Stimulated activated CD4-positive, alpha-beta T cell treated with anti-CD3 and anti-CD28 coated beads, TNF-alpha, amount 100 ng/mL, for 48 hours (primary cell): ENCODE measurements around the gene ELOVL5.

ENCODE experiments used
- DNase-seq, 3 donors: peaks; one replicate each; pipeline ENCODE4 v3.0.0-alpha.2; 2020; ENCODE audit warnings: low read depth in 3 of 3

ELOVL5 gene

DNA sequence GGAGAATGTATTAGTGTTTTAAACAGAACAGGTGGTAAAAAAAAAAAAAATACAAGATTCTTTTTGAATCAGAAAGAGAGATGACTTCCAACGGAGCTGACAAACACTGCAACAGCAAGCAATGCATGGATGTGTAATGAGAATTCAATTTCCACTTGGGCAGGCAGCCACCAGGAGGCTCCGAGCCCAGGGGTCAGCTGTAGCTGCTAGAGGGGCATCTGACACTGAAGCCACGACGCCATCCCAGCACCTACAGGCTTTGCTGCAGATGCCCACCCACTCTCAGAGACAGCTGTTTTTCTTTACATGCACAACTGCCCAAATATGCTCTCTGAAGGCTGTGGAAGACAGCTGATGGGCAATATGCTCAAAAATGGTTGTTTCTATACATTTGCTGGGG is 75.4 kb downstream of the ELOVL5 start:
- DNase-seq, result no peak

DNA sequence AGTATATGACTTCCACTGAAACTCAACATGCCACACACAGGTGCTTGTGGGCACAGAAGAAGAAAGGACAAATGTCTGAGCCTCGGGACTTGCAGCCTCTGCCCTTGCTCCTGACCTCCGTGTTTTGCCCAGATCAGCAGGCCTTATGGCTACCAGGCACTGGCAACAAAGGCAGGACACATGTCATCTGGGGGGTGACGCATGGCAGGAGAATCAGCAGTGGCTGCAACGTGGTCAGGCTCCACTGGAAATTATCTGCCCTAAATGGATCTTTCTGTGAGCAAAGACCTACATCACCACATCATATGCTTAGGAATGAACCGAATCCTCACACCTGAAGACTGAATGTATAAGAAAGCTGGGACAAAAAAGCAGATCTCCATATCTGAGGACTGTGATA is 78.9 kb downstream of the ELOVL5 start:
- no peak for DNase-seq

DNA sequence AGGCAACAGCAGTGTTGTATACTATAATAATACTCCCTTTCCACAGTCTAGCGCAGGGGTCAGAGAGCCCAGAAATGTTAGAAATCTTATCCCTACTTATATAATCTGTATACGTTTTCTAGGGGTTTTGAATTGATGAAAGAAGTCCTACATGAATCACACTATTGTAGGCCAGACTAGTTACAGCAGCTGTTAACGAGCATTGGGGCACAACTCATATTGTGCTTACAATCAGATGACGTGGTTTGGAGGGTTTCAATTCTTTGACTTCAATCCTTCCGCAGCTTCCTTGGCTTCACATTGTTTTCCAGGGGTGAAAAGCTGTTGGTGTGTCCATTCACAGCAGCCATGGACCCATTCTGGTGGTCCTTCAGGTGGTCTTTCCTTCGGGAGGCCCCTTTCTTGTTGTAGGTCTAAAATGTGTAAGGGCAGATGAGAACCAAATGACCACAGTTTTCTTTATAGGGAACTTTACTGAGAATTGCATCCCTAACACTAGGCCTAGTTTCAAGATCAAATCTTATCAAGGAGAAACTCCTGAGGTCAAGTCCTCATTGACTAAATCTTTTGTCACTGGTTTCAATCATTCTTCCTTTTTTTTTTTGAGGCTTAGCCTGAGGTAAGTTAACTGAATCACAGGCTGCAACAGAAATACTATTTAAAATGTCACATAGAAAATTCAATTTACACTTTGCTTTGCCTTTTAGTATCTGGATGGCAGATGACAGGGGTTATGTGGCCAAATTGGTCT is 79.7 kb downstream of the ELOVL5 start:
- no peak for DNase-seq

DNA sequence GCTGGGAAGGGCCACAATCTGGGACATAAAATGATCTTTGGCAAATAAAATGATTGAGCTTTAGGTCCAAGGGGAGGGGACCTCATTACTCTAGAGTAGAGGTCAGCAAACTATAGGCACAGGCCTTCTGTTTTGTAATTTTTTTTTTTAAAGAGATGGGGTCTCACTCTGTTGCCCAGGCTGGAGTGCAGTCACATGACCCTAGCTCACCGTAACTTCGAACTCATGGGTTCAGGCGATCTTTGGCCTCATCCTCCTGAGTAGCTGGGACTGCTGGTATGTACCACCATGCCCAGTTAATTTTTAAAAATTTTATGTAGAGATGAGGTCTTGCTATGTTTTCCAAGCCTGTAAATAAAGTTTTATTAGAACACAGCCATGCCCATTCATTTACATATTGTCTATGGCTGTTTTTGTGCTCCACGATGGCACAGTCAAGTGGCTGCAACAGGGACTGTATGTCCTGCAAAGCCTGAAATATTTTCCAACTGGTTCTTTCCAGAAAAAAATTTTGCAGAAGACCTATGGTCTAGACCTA is 82.1 kb downstream of the ELOVL5 start:
- DNase-seq, result no peak

DNA sequence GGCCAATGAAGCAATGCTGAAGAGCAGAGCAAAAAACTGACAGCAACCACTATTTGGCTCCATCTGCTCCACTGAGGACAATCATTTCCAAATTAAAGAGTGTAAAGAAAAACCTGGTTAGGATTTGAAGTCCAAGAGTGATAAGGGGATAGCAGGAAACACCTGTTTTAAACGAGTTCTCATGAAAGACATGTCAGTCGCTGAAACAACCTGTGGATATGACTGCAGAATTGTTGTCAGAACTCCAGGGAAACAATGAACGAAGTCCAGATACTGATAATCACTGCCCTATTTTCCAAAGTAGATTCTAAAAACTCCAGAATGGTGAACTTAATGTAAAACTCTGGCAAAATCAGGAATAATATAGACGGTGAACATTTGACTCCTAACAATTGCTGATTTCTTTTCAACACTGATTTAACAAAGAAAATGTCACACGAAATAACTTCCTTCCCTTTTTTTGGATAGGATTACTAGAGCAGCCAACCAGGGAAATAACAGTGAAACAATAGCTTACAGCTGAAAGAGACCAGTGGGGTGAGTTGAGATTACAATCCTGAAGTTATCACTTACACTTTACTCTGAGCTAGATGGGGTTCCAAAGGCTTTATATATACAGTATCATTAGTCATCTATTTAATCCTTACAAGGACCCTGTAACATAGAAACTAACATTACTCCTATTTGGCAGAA is 83.7 kb downstream of the ELOVL5 start:
- no peak for DNase-seq

DNA sequence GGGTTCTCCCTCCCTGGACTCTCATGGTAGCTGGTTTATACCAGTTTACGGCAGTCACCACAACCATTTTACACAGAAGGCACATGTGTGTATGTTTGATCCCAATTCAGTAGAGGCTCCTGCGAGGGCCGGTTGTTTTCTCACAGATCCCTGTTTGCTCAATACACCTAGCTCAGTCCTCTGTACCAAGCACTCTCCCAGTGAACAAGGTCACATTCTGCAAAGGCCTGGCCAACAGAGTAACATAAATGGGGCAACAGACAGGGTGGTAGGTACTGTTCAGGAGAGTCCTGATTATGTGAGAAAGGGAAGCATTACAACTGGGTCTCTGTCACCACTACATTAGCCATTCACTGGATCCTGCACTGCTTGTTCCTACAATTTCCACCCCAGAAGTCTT is 84.4 kb downstream of the ELOVL5 start:
- DNase-seq, result no peak

DNA sequence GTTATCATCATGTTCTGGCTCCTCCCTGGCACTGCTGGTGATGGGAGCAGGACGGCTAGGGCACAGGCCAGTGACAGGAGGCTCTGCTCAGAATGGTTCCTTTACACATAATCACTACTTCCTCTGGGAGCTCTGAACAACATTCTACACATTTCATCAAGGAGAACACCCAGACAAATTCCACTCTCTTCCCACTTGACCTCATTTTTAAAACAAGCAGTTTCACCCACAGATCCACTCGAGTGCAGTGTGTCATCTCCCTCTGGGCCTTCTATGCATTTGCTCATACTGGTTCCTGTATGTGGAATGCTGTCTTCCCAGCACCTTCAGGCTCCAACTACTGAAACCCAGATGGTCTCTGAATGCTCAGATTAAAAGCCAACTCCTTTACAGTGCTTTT is 84.8 kb downstream of the ELOVL5 start:
- no peak for DNase-seq

DNA sequence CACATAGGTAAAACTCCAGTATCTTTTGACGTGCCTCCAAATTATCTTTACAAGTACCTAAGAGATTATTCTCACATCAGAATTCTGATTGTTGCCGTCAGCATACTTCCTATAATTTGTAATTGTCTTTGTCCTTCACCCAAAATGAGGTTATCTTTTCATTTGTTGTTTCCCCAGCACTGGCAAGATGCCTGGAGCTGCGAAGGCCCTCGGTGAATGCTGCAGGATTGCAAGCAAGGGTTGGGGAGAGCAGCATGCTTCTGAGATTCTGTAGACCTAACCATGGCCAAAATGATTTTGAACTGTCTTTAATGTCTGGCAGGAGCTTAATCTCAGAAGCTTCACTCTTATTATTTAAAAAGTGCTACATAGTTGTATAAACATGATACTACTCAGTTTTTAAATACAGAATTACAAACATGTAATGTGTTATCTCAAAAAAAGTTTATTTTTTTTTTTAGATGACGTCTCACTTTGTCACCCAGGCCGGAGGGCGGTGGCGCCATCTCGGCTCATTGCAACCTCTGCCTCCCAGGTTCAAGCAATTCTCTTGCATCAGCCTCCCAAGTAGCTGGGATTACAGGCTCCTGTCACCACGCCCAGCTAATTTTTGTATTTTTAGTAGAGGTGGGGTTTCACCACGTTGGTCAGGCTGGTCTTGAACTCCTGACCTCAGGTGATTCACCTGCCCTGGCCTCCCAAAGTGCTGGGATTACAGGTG is 88.7 kb downstream of the ELOVL5 start:
- no peak for DNase-seq

DNA sequence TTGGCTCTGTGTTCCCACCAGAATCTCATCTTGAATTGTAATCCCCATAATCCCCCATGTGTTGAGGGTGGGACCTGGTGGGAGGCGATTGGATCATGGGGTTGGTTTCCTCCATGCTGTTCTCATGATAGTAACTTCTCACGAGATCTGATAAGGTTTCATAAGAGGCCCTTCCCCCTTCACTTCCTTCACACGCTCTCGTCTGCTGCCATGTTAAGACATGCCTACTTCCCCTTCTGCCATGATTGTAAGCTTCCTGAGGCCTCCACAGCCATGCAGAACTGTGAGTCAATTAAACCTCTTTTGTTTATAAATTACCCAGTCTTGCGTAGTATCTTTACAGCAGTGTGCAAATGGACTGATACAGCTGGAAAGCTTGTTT is 90.0 kb downstream of the ELOVL5 start:
- no peak for DNase-seq

DNA sequence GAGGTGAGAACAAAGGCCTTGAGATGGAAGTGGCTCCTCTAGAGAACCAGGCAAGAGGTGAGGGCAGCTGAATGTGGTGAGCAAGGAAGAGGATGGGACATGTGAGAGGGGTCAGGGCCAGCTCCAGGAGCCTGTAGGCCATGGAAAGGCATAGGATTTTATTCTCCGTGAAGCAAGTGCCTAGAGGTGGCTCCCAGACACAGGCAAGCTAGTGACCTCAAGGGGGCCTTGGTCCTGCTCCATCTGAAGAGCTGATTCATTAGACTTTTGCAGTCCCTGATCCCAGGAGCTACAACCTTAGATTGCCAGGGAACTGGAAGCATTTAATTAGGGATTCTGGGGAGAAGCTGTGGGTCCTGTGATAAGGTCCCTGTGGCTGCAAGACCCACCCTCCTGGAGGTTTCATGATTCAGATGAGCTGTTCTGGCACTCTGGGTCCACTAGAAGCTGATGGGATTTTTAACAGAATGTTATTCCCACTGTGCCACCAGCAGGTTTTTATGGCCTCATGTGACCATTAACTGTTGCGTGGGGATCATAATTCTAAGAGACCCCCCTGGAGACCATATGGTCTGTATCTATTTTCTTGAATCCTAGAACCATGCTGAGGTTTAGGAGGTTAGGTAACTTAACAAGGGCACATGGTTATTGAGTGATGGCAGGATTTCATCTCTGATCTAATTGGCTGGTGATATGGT is 90.5 kb downstream of the ELOVL5 start:
- no peak for DNase-seq

DNA sequence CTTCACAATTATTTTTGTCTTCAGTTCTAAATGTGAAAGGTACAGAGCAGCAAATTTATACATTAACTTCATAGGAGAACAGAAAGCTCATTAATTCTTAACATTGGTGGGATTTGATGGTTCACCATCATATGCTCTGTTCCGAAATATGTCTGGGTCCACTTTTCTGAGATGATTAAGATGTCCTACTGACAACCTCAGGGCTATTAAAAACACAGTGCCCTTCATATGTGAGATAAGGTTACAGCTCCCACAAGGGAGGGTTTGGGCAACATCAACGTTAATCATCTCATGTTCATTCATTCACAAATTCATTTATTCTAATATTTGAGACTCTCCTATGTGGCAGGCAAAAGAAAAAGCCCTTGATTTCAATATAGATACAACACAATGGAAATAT is 91.2 kb downstream of the ELOVL5 start:
- DNase-seq, result no peak

DNA sequence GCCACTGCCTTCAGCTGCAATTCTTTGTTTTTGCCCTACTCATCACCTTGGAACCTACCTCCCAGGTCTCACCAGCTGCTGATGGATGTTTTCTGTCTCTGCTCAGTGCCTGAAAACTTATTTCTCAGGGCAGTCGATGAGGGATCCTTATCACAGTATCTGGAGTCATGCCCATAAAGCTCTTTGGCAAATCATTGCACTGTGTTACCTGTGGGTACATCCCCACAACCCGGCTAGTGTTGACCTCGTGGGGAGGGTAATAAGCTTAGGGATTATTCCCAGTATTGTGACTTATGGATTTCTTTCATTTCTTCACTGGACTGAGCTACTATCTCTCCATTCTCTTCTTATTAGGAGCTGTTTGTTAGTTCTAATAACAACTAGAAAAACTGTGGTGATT is 91.7 kb downstream of the ELOVL5 start:
- DNase-seq, result no peak

DNA sequence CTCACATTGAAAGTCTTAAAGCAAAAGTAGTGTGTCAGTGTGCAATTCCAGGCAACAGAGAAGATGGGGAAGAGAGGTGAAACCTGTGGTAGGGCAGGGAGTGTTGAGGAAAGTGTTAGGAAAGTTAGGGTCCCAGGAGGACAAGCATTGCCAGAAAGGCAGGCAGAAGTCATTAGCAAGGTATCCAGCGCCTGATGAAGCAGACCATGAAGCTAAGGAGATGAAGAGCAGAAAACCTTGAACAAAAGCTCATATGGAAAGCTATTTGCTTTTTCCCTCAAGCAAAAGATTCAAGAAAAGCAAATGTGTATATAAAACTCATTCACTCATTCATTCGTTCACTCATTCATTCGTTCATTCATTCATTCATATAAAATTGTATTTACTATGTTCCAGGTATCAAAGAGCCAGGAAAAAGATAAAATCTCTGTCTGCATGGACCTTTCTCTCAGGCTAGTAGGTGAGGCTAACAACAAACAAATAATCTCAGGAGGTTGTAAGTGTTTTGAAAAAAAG is 96.5 kb downstream of the ELOVL5 start:
- DNase-seq, result no peak

DNA sequence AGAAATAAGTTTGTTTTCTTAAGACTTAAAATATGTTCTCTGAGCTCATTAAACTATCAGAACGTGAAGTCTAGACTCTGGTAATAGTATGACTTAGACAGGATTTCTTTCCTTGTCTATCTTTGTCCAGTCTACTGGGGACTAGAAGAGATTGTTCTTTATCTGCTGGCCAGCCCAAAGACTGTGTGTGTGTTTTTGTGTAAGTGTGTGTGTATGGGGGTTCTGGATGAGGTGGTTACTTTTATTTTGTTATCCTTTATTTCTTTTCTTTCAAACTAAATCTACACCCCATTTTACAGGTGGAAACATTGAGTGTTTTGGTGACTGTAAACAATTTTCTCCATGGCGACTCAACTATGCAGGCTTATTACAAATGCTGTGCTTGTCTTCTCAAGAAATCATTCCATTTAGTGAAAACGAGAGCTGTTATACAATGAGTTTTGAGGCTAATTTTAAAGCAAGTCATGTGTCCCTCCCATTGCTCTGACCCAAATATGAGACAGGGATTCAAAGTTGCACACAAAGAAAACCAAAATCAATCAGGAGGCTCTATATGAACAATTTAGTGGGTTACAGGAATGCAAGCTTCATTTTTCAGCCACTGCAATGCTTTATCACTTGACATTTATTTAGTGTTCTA is 97.6 kb downstream of the ELOVL5 start:
- DNase-seq, result no peak

DNA sequence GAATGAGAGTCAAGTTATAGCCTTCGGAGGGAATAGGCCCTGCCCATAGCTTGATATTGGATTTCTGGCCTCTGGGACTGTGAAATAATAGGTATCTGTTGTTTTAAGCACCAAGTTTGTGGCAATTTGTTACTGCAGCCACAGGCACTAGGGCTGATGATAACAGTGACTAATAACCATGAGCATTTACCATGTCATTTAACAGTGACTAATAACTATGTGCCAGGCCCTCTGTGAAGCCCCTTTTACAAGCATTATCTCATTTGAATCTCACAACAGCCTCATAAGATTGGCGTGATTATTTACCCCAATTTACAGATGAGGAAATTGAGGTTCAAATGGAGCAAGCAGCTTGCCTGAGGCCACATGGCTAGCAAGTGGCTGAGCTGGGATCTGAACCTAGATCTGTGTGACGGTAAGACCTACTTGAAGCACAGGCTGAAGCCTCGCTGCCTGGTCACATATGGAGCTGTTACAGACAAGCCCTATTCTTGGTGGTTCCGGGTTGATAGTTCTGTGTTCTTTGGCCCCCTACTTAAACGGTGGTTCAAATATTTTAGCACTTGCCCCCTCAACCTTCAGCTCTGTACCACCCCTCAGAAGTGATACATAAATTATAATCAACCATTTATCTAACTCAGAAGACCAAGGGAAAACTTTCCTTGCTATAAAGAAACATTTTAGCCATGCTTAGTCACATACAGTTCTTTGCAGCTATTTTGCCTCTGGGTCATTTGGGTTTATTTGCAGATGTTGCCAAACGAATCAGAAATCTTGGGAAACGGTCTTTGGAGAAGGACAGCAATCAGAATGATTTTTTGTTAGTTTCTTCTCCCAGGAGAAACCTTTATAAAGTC is 98.3 kb downstream of the ELOVL5 start:
- no peak for DNase-seq

DNA sequence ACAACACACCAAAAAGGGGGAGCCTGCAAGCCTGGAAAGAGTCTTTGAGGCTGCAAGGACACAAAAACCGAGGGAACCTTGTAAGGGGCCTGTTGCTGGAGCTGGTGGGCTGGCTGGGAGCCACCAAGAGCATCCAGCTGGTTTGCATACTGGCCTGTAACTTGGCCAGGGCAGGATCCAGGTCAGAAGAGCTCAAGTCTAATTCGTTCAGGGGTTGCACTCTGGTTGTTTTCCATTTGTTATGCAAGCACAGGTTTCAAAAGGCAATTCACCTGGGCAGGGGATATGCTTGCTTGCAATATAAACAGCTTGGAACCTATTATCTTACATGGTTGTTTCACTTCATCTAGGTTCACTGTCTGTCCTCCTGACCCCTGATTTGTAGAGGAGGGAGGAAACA is 101.8 kb downstream of the ELOVL5 start:
- DNase-seq, result no peak

DNA sequence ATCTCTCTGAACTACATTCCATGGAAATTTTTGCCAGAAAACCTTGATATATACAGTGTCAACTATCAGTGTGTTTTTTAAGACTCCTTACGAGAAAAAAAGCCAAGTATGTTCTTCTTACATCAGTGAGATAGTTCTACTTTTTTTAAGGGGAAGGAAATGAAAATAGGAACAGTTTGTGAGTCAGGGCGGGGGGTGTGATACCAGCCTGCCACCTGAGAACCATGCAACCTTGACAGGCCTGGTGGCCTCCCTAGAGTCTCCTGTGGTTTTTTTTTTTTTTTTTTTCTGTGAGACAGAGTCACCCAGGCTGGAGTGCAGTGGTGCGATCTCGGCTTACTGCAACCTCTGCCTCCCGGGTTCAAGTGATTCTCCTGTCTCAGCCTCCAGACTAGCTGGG is 103.8 kb downstream of the ELOVL5 start:
- DNase-seq, result no peak

DNA sequence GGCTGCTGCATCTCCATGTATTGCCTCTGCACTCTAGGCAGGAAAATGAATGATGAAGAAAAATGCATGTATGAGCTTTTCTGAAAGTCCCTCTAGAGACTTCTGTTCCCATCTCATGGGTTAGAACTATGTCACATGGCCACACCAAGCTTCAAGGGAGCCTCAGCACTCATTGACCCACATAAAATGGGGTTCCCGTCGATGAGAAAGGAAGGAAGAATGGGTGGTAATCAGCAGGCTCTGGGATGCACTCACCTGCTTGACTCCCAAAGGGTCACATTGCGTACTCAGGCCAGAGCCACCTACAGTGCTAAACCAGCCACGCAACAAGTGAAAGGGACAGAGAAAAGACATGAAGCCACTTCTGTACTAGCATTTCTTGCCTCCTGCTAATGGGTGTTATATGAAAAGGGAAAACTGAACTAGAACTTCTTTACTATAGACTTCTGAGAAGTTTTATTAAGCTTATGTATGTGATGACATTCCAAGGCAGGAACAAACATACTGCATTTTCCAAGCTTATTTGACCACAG is 104.3 kb downstream of the ELOVL5 start:
- no peak for DNase-seq

DNA sequence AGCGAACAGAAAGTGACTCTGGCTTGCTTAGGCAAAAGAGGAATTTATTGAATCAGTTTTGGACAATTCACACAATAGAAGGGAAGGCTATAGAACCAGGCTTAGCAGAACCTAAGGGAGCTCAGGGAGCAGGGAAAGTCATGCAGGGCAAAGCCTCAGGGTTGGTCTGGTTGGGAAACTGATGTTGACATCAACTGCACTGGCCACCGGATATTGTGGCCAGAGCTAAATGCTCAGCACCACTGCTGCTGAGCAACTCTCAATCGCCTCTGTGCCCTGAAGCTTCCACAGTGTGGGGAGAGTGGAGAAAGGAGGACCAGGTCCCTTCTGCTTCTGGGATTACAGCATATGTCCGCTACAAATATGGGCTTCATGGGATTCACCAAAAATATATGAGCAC is 106.8 kb downstream of the ELOVL5 start:
- DNase-seq, result no peak

DNA sequence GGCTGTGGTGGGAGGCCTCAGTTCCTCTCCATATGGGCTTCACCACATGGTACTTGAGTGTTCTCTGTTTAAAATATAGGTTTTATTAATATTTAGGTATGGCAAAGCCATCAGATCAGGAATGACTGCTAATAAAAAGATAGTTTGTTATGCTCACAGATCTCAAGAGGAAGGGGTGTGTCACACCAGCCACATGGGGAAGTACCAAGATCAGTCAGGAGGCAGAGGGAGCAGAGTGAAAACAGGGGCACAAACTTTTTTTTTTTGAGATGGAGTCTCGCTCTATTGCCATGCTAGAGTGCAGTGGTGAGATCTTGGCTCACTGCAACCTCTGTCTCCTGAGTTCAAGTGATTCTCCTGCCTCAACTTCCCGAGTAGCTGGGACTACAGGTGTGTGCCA is 108.0 kb downstream of the ELOVL5 start:
- no peak for DNase-seq
